GM18519 (cell line): Measurements from ENCODE around the gene SLC4A8.
"Not testable (repeated sequence)": the region's sequence is repeated elsewhere in the genome, so short reads cannot be mapped to it uniquely, and the experiment has no call there.

ENCODE experiments used
- ATAC-seq: cut with Tn5 transposase; IDR thresholded peaks from one replicate; pipeline ENCODE4 v1.9.1; 2021; ENCODE audit warnings: mild to moderate bottlenecking, moderate library complexity; ENCODE audit not compliant: unreplicated experiment, low FRiP score

Gene SLC4A8

DNA sequence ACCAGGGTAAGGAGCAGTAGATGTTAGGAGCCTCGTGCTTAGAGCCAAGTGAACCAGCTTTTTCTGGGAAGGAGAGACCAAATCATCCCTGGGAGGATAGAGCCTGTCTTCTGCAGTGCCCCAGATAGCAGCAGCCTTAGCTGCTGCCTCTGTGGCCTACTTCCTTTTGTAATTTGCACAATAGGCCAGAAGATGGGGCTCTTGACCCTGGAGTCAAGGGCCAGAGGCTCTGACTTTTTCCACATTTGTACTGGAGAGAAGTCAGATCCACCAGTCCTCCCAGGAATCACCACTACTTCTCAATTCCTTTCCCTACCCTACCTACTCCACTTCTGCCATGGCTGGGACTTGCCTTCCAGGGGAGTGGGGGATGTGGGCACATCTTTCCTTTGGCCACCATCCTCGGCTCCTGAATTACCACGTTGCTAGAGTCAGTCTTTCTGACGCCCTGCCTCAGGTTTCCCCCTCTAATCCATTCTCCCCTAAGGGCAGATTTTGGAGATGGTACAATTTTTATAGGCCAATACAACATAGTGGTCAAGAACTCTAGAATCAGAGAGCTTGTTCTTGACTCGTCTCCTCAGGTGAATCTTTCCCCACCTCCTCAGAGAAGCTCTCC is 3.3 kb upstream of the SLC4A8 start:
- no peak for ATAC-seq

GRCh38 chr12:51424094-51424661 is 453 bp upstream of the SLC4A8 start:
- no peak for ATAC-seq

DNA sequence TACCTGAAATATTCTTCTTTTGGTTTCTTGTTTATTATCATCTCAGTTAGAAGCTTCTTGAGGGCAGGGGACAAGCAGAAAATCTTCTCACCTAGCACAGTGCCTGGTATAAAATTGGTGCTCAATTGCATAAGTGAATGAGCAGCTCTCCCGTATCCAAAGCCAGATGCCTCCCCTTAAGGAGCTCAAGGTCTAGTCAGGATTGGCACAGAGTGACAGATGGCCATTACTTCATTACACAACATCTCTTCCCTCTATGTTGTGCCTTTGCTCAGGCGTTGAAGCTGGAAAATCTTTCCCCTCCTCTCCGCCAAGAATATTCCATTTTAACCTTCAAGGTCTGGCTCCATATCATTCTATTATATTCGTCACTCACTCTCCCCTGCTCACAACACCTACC is 3.6 kb downstream of the SLC4A8 start:
- ATAC-seq, result no peak

GRCh38 chr12:51429700-51430099 is 5.1 kb downstream of the SLC4A8 start:
- no peak for ATAC-seq

DNA sequence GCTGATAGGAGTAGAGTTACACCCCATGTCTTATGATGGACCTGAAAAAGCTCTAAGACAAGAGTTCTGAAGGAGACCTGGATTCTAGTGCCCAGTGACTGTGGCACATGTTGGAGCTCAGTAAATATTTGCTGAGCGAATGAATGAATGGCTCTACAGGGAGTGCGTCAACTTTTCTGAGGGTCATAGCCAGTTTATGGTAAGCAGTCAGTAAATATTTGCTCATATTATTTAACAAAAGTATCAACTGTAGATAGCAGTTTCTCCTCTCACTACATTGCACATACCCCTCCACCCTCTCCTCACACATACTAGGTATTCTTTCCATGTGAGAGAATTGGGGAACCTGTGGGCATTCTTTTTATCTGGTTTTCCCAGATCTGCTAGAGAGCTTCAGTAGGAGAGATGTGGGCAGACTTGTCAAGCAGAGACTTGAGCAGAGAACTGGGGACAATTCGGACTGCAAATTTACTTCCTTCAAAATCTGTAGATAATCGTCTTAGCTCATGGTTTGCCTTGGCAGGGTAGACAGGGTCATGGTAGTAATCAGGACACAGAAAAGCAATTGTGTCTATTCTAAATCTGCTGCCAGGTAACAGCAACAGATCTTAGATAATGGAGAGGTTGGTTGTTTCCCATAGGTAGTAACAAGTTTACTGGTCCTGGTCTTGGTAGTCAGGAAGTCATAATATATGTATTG is 5.7 kb downstream of the SLC4A8 start:
- ATAC-seq, result no peak

GRCh38 chr12:51432921-51433320 is 8.3 kb downstream of the SLC4A8 start:
- no peak for ATAC-seq

GRCh38 chr12:51434305-51434704 is 9.7 kb downstream of the SLC4A8 start:
- no peak for ATAC-seq

DNA sequence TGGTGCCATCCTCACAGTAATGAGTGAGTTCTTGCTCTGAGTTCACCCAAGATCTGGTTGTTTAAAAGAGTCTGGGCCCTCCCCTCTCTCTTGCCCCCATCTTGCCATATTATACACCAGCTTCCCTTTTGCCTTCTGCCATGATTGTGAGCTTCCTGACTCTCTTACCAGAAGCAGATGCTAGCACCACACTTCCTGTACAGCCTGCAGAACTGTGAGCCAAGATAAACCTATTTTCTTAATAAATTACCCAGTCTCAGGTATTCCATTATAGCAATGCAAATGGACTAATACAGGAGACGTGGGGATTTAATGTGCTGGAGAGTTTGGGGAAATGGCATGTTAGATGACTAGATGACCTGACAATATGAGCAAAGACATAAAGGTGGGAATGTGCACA is 12.8 kb downstream of the SLC4A8 start:
- ATAC-seq, result no peak

DNA sequence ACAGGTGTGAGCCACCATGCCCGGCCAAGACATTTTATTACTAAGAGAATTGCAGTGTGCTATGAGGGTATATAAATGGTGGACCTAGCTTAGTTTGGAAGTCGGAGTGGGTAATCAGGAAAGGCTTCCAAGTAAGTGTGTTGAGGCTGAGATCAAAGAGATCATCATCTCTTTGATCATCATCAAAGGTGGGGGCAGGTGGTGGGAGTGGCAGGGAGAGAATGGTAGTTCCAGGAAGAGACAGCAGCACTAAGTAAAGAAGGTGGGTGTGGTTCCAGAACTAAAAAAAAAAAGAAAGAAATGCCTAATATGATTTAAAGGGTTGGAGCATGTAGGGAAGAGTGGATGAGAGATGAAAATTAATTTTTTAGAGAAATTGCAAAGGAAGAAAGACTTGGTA is 14.7 kb downstream of the SLC4A8 start:
- ATAC-seq, result no peak

DNA sequence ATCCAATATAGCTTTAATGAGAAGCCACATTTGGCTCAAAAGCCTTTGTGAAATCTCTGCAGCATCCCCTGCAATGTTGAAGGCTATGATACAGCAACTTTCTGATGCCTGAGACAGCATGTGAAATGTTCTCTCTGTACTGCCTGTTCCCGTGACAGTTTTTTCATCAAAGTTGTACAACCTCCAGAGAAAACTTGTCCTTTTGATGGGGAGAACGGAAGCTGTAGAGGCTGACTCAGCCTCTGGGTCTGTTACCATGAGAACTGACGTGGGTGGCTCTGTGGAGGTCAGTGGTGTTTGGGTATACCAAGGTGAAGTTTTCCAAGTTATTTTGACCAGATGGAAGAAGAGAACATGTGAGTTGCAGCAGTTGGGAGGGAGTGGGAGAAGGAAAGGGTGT is 17.0 kb downstream of the SLC4A8 start:
- no peak for ATAC-seq

DNA sequence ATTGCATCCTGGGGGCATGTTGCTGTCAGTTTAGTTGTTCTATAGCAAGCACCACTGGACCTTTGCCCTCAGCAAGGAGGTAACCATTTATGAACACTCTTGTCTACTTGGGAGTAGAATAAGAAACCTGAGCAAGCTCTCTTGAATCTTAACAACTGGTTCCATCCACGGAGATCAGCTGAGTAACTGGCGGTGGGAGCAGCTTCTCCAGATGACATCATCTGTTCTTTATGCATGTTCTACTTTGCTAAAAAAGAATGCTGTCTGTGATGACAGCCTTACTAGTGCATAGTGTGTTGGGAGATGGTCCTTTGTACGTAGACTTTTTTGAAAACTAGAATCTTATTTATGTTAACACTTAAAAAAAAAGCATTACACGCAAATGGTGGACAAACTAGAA is 17.7 kb downstream of the SLC4A8 start:
- no peak for ATAC-seq

DNA sequence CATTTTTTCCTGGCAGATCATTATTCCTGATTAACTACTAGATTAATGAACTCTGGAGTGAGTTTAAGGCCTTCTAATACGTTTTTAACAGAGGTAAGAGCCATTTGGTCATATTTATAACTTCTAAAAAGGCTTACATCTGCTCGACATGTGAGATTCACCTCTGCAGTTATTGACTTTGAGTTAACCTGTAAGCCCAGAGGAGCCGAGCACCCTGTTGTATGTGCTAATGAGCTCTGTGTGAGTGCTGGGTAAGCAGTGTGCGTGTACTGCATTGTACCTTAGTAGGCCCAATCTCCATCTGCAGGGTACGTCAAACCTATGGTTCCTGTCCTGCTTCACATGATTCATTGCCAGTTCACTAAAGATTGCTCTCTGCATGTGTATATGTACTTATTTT is 18.9 kb downstream of the SLC4A8 start:
- ATAC-seq, result no peak

DNA sequence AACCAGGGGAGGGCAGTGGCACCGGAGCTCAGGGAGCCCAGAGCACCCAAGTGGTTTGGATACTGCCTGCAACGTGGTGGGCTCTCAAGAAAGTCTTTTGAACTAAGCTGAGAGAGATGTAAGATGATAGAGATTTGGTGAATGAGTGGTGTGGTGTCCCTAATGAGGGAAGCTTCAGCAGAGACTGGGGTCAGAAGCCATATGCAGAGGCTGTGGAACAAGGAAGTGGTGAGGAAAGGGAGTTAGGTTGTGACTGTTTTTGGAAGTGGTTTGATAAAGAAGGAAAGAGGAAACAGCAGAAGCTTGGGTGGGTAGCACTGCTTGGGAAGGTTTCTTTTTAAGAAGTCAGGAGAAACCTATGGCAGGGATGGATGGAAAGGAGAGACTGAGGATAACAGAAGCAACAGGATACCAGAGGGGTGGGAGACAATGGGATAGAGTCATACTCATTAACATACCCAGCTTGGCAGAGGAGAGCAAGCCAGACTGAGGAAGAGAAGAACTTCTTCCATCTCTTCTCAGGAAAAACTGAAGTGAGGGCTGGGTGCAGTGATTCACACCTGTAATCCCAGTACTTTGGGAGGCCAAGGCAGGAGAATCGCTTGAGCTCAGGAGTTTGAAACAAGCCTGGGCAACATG is 24.1 kb downstream of the SLC4A8 start:
- ATAC-seq, result no peak

- ATAC-seq, result no peak
These were observed 25.1 kb downstream of the SLC4A8 start for GRCh38 chr12:51449580-51450246.

DNA sequence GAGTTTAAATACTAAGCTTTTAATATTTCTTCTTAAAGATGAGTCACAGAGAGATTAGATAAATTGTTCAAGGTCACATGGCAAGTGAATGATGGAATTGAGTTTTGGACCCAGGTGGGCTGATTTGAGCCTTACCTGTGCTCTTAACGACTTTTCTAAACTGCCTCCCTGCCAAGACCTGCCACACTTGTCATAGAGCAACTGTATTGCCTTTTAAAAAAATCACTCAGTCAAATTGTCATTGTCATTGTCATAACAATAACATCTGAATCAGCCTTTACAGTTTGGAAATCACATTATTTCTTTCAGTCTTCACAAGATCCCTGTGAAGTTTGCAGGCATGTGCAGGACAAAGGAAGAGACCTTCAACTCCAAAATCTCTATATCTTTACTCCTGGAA is 25.7 kb downstream of the SLC4A8 start:
- ATAC-seq, result no peak

DNA sequence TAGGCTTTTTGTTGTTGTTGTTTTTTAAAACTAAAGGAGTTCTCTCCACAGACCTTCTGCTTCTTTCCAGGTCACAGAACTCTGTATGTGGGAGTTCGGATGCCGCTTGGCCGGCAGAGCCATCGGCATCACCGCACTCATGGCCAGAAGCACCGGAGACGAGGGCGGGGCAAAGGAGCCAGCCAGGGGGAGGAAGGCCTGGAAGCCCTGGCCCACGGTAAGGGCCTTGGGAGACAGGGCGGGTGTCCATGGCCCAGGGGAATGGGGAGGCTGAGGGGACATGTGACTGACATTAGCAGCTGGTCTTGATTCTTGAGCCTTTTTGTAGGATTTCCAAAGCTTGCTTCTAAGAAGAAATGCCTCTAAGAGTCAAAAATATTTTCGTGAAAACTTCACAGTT is 26.2 kb downstream of the SLC4A8 start:
- ATAC-seq, result no peak

GRCh38 chr12:51454016-51454415 is 29.4 kb downstream of the SLC4A8 start:
- ATAC-seq, result not testable (repeated sequence)

DNA sequence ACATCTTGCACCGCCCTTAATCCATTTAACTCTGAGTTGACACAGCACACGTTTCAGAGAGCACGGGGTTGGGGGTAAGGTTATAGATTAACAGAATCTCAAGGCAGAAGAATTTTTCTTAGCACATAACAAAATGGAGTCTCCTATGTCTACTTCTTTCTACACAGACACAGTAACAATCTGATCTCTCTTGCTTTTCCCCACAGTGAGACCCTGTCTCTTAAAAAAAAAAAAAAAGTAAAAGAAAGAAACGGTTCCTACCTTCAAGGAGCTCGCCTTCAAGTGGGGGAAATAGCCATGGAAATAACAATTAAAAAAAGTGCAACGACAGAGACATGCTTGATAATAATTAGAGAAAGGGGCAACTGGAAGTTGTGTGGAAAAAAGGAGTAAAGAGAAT is 30.4 kb downstream of the SLC4A8 start:
- not testable (repeated sequence) for ATAC-seq

- no peak for ATAC-seq
These were observed 34.0 kb downstream of the SLC4A8 start for GRCh38 chr12:51458635-51459034.

- ATAC-seq, result no peak
These were observed 35.9 kb downstream of the SLC4A8 start for GRCh38 chr12:51460519-51460918.

GRCh38 chr12:51465491-51465890 is 40.9 kb downstream of the SLC4A8 start:
- ATAC-seq, result no peak
